Measurements from ENCODE around the gene CDC16.

DNA sequence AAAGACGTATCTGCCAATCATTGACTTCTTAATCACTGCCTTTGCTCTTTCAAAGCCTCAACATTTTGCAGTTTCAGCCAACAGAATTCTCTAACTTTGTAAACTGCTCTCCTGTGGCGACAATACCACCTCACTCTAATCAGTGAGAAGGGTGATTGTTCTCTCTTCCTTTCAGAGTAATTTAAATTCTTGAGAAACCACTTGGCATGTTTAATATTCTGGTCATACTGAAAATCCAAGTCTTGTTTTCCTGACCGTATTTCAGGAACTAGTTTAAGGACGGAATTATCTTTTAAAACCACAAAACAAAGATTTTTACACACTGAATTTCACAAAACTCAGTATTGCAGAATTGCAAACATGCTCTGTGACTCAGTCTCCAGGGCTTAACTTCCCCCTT lies 5.2 kb upstream of the CDC16 start:
- TF ChIP-seq RAD21 (IDR thresholded peaks at IDR 0.05; ENCODE audit: low read length) (no peak), RCOR1 (IDR thresholded peaks at IDR 0.05; ENCODE audit: insufficient replicate concordance, low read length) (no peak), POLR2A (IDR thresholded peaks at IDR 0.05; ENCODE audit: low read depth, low read length) (no peak), MAZ (IDR thresholded peaks at IDR 0.05; ENCODE audit: borderline replicate concordance, low read depth, low read length) (no peak)
- TF ChIP-seq, protein P1, sequence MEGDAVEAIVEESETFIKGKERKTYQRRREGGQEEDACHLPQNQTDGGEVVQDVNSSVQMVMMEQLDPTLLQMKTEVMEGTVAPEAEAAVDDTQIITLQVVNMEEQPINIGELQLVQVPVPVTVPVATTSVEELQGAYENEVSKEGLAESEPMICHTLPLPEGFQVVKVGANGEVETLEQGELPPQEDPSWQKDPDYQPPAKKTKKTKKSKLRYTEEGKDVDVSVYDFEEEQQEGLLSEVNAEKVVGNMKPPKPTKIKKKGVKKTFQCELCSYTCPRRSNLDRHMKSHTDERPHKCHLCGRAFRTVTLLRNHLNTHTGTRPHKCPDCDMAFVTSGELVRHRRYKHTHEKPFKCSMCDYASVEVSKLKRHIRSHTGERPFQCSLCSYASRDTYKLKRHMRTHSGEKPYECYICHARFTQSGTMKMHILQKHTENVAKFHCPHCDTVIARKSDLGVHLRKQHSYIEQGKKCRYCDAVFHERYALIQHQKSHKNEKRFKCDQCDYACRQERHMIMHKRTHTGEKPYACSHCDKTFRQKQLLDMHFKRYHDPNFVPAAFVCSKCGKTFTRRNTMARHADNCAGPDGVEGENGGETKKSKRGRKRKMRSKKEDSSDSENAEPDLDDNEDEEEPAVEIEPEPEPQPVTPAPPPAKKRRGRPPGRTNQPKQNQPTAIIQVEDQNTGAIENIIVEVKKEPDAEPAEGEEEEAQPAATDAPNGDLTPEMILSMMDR (conservative IDR thresholded peaks at IDR 0.05; ENCODE audit: low read depth, low read length): no peak
- TF ChIP-seq, protein P2, sequence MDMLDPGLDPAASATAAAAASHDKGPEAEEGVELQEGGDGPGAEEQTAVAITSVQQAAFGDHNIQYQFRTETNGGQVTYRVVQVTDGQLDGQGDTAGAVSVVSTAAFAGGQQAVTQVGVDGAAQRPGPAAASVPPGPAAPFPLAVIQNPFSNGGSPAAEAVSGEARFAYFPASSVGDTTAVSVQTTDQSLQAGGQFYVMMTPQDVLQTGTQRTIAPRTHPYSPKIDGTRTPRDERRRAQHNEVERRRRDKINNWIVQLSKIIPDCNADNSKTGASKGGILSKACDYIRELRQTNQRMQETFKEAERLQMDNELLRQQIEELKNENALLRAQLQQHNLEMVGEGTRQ (IDR thresholded peaks at IDR 0.05; ENCODE audit: low read depth, low read length): no peak

All from IMR-90 (cell line).